ENCODE measurements around the gene LSM7.

LSM7 gene

GRCh38 chr19:2325281-2326046 lies 2.9 kb downstream of the LSM7 start:
- no peak overlapping the region for H3K27ac ChIP-seq (ENCODE audit: low read depth, low read length)
- H3K4me3 ChIP-seq (ENCODE audit: low read depth in 1 of 2, low read length in 2 of 2), result no peak overlapping the region
- no peaks in the 10 kb centered on the region for H3K36me3 ChIP-seq (ENCODE audit: insufficient read depth, low read length)
- no peaks in the 10 kb centered on the region for H3K27me3 ChIP-seq (ENCODE audit: control insufficient read depth in 1 of 2, insufficient read depth in 2 of 2, low read length in 2 of 2)
- H3K9me3 ChIP-seq (ENCODE audit: low read length), result no peaks in the 10 kb centered on the region
- H3K9ac ChIP-seq (ENCODE audit: low read length), result no peak overlapping the region
- H3K4me1 ChIP-seq (ENCODE audit: insufficient read depth, low read length), result peaks cover 22% of the 10 kb centered on the region

- H3K27ac ChIP-seq (ENCODE audit: low read depth, low read length), result no peak overlapping the region
- H3K27me3 ChIP-seq (ENCODE audit: control insufficient read depth in 1 of 2, insufficient read depth in 2 of 2, low read length in 2 of 2), result no peaks in the 10 kb centered on the region
- H3K9me3 ChIP-seq (ENCODE audit: low read length), result no peaks in the 10 kb centered on the region
- H3K4me3 ChIP-seq (ENCODE audit: low read depth in 1 of 2, low read length in 2 of 2), result no peak overlapping the region
- H3K9ac ChIP-seq (ENCODE audit: low read length), result no peak overlapping the region
- H3K4me1 ChIP-seq (ENCODE audit: insufficient read depth, low read length), result peaks cover 14% of the 10 kb centered on the region
- H3K36me3 ChIP-seq (ENCODE audit: insufficient read depth, low read length), result no peaks in the 10 kb centered on the region
Observed at GRCh38 chr19:2324220-2324948, 4.0 kb downstream of the LSM7 start.

- Histone ChIP-seq H3K4me3 (ENCODE audit: low read depth in 1 of 2, low read length in 2 of 2) (no peak overlapping the region), H3K4me1 (ENCODE audit: insufficient read depth, low read length) (peaks cover 10% of the 10 kb centered on the region), H3K9ac (ENCODE audit: low read length) (no peak overlapping the region), H3K9me3 (ENCODE audit: low read length) (no peaks in the 10 kb centered on the region), H3K36me3 (ENCODE audit: insufficient read depth, low read length) (no peaks in the 10 kb centered on the region), H3K27ac (ENCODE audit: low read depth, low read length) (no peak overlapping the region), H3K27me3 (ENCODE audit: control insufficient read depth in 1 of 2, insufficient read depth in 2 of 2, low read length in 2 of 2) (no peaks in the 10 kb centered on the region)
Observed at GRCh38 chr19:2323707-2324106, 4.7 kb downstream of the LSM7 start.

GRCh38 chr19:2321565-2322283 lies 6.7 kb downstream of the LSM7 start:
- Histone ChIP-seq H3K27me3 (ENCODE audit: control insufficient read depth in 1 of 2, insufficient read depth in 2 of 2, low read length in 2 of 2) (no peaks in the 10 kb centered on the region), H3K36me3 (ENCODE audit: insufficient read depth, low read length) (no peaks in the 10 kb centered on the region), H3K27ac (ENCODE audit: low read depth, low read length) (no peak overlapping the region), H3K9me3 (ENCODE audit: low read length) (no peaks in the 10 kb centered on the region), H3K4me3 (ENCODE audit: low read depth in 1 of 2, low read length in 2 of 2) (no peak overlapping the region), H3K9ac (ENCODE audit: low read length) (no peak overlapping the region), H3K4me1 (ENCODE audit: insufficient read depth, low read length) (no peaks in the 10 kb centered on the region)

- Histone ChIP-seq H3K36me3 (ENCODE audit: insufficient read depth, low read length) (no peaks in the 10 kb centered on the region), H3K9me3 (ENCODE audit: low read length) (no peaks in the 10 kb centered on the region), H3K4me3 (ENCODE audit: low read depth in 1 of 2, low read length in 2 of 2) (no peak overlapping the region), H3K27ac (ENCODE audit: low read depth, low read length) (no peak overlapping the region), H3K9ac (ENCODE audit: low read length) (no peak overlapping the region), H3K4me1 (ENCODE audit: insufficient read depth, low read length) (no peaks in the 10 kb centered on the region), H3K27me3 (ENCODE audit: control insufficient read depth in 1 of 2, insufficient read depth in 2 of 2, low read length in 2 of 2) (no peaks in the 10 kb centered on the region)
Observed at GRCh38 chr19:2320939-2321338, 7.4 kb downstream of the LSM7 start.

GRCh38 chr19:2320049-2320448 lies 8.3 kb downstream of the LSM7 start:
- Histone ChIP-seq H3K27ac (ENCODE audit: low read depth, low read length) (no peak overlapping the region), H3K27me3 (ENCODE audit: control insufficient read depth in 1 of 2, insufficient read depth in 2 of 2, low read length in 2 of 2) (no peaks in the 10 kb centered on the region), H3K9me3 (ENCODE audit: low read length) (no peaks in the 10 kb centered on the region), H3K4me3 (ENCODE audit: low read depth in 1 of 2, low read length in 2 of 2) (no peak overlapping the region), H3K36me3 (ENCODE audit: insufficient read depth, low read length) (no peaks in the 10 kb centered on the region), H3K9ac (ENCODE audit: low read length) (no peak overlapping the region), H3K4me1 (ENCODE audit: insufficient read depth, low read length) (no peaks in the 10 kb centered on the region)

GRCh38 chr19:2319551-2319950 lies 8.8 kb downstream of the LSM7 start:
- Histone ChIP-seq H3K4me1 (ENCODE audit: insufficient read depth, low read length) (no peaks in the 10 kb centered on the region), H3K36me3 (ENCODE audit: insufficient read depth, low read length) (no peaks in the 10 kb centered on the region), H3K4me3 (ENCODE audit: low read depth in 1 of 2, low read length in 2 of 2) (no peak overlapping the region), H3K27ac (ENCODE audit: low read depth, low read length) (no peak overlapping the region), H3K9me3 (ENCODE audit: low read length) (no peaks in the 10 kb centered on the region), H3K27me3 (ENCODE audit: control insufficient read depth in 1 of 2, insufficient read depth in 2 of 2, low read length in 2 of 2) (no peaks in the 10 kb centered on the region), H3K9ac (ENCODE audit: low read length) (no peak overlapping the region)

- no peaks in the 10 kb centered on the region for H3K27me3 ChIP-seq (ENCODE audit: control insufficient read depth in 1 of 2, insufficient read depth in 2 of 2, low read length in 2 of 2)
- H3K4me3 ChIP-seq (ENCODE audit: low read depth in 1 of 2, low read length in 2 of 2), result no peak overlapping the region
- H3K36me3 ChIP-seq (ENCODE audit: insufficient read depth, low read length), result no peaks in the 10 kb centered on the region
- no peak overlapping the region for H3K27ac ChIP-seq (ENCODE audit: low read depth, low read length)
- no peak overlapping the region for H3K9ac ChIP-seq (ENCODE audit: low read length)
- no peaks in the 10 kb centered on the region for H3K9me3 ChIP-seq (ENCODE audit: low read length)
- H3K4me1 ChIP-seq (ENCODE audit: insufficient read depth, low read length), result no peaks in the 10 kb centered on the region
Observed at GRCh38 chr19:2318923-2319322, 9.5 kb downstream of the LSM7 start.

- Histone ChIP-seq H3K4me1 (ENCODE audit: insufficient read depth, low read length) (no peaks in the 10 kb centered on the region), H3K27ac (ENCODE audit: low read depth, low read length) (no peak overlapping the region), H3K36me3 (ENCODE audit: insufficient read depth, low read length) (no peaks in the 10 kb centered on the region), H3K27me3 (ENCODE audit: control insufficient read depth in 1 of 2, insufficient read depth in 2 of 2, low read length in 2 of 2) (peaks cover 6% of the 10 kb centered on the region in 2 donors), H3K9ac (ENCODE audit: low read length) (no peak overlapping the region), H3K9me3 (ENCODE audit: low read length) (no peaks in the 10 kb centered on the region), H3K4me3 (ENCODE audit: low read depth in 1 of 2, low read length in 2 of 2) (no peak overlapping the region)
Observed at GRCh38 chr19:2317756-2318155, 10.6 kb downstream of the LSM7 start.

- Histone ChIP-seq H3K9ac (ENCODE audit: low read length) (no peak overlapping the region), H3K4me3 (ENCODE audit: low read depth in 1 of 2, low read length in 2 of 2) (no peak overlapping the region), H3K27me3 (ENCODE audit: control insufficient read depth in 1 of 2, insufficient read depth in 2 of 2, low read length in 2 of 2) (peaks cover 11% of the 10 kb centered on the region in 2 donors), H3K9me3 (ENCODE audit: low read length) (no peaks in the 10 kb centered on the region), H3K36me3 (ENCODE audit: insufficient read depth, low read length) (no peaks in the 10 kb centered on the region), H3K27ac (ENCODE audit: low read depth, low read length) (no peak overlapping the region), H3K4me1 (ENCODE audit: insufficient read depth, low read length) (no peaks in the 10 kb centered on the region)
Observed at GRCh38 chr19:2317300-2317699, 11.1 kb downstream of the LSM7 start.

GRCh38 chr19:2315818-2316353 lies 12.5 kb downstream of the LSM7 start:
- no peaks in the 10 kb centered on the region for H3K36me3 ChIP-seq (ENCODE audit: insufficient read depth, low read length)
- H3K27ac ChIP-seq (ENCODE audit: low read depth, low read length), result no peak overlapping the region
- no peak overlapping the region for H3K4me3 ChIP-seq (ENCODE audit: low read depth in 1 of 2, low read length in 2 of 2)
- no peaks in the 10 kb centered on the region for H3K9me3 ChIP-seq (ENCODE audit: low read length)
- H3K4me1 ChIP-seq (ENCODE audit: insufficient read depth, low read length), result no peaks in the 10 kb centered on the region
- peaks cover 13 to 14% of the 10 kb centered on the region in 2 donors for H3K27me3 ChIP-seq (ENCODE audit: control insufficient read depth in 1 of 2, insufficient read depth in 2 of 2, low read length in 2 of 2)
- no peak overlapping the region for H3K9ac ChIP-seq (ENCODE audit: low read length)
